Measurements from ENCODE around the gene DAD1.

GRCh38 chr14:22517117-22517720 is 71.8 kb downstream of the DAD1 start:
- TF ChIP-seq CTCF (optimal IDR thresholded peaks at IDR 0.05 in 1 of 3, IDR thresholded peaks at IDR 0.05 in 1 of 3, conservative IDR thresholded peaks at IDR 0.05 in 1 of 3; ENCODE audit: extremely low read depth in 1 of 3, insufficient read depth in 2 of 3, low read length in 3 of 3) (no peak), EZH2 (IDR thresholded peaks at IDR 0.05; ENCODE audit: low read length) (no peak)

All from keratinocyte (primary cell).